Tibial nerve (tissue), 4 donors: ENCODE measurements around the gene G6PC2. TPM values are rescaled to one million over a fixed set of nuclear protein-coding genes. Genes with fewer than 3 reads are reported as not detected.

Source experiments
- DNase-seq, 2 donors: peaks; one replicate each; pipeline ENCODE4 v3.0.0-alpha.2; 2019; ENCODE audit warnings: low spot score in 2 of 2
- H3K27ac ChIP-seq, 4 donors: fragments of 200-600 bp; sonication (generic) in 3 of 4; one replicate each; pipeline ENCODE4 v1.5.1; 2017 to 2019; ENCODE audit warnings: mild to moderate bottlenecking in 1 of 4
- H3K27me3 ChIP-seq, 2 donors: fragments of 200-600 bp; sonication (generic) in 1 of 2; one replicate each; pipeline versions ENCODE4 v1.5.1 to v1.6.0; 2017 to 2019
- H3K36me3 ChIP-seq, 3 donors: fragments of 200-600 bp; sonication (generic); one replicate each; pipeline ENCODE4 v1.5.1; 2018 to 2019
- H3K4me1 ChIP-seq, 4 donors: fragments of 200-600 bp; sonication (generic) in 3 of 4; one replicate each; pipeline ENCODE4 v1.5.1; 2017 to 2019
- H3K4me3 ChIP-seq, 4 donors: fragments of 200-600 bp; sonication (generic) in 3 of 4; one replicate each; pipeline ENCODE4 v1.5.1; 2017 to 2019; ENCODE audit warnings: mild to moderate bottlenecking in 1 of 4, moderate library complexity in 1 of 4
- H3K9me3 ChIP-seq, 4 donors: fragments of 200-600 bp; sonication (generic) in 3 of 4; one replicate each; pipeline ENCODE4 v1.5.1; 2017 to 2019
- EP300 ChIP-seq, 2 donors: sonication (generic); formaldehyde crosslinking; IDR thresholded peaks; one replicate each; pipeline ENCODE4 v1.6.1; 2017; ENCODE audit warnings: antibody characterized with exemption in 2 of 2, mild to moderate bottlenecking in 1 of 2
- POLR2A ChIP-seq, 2 donors: fragments of 450-650 bp; IDR thresholded peaks; one replicate each; pipeline ENCODE4 v1.6.1; 2017; ENCODE audit warnings: antibody characterized with exemption in 2 of 2, mild to moderate bottlenecking in 2 of 2, moderate library complexity in 2 of 2
- WGBS, 2 donors: methylation state at CpG; one replicate each; pipeline ENCODE4 v1.1.5; 2018; 5-methylcytosine and 5-hydroxymethylcytosine counted together
- total RNA-seq, 4 donors: library from RNA; depleted of rRNA; stranded (reverse); fragments of >200 nt; gene quantifications; one replicate each; pipeline ENCODE4 v1.1.0, GENCODE V29; 2016
- TF ChIP-seq, protein P1 (sequence below), 5 experiments: fragments of 200-600 bp in 3 of 5; fragments of 450-650 bp in 2 of 5; sonication (generic) in 3 of 5; IDR thresholded peaks; one replicate each; pipeline ENCODE4 v1.5.1; 2016 to 2019; ENCODE audit warnings: antibody characterized with exemption in 5 of 5, mild to moderate bottlenecking in 3 of 5, moderate library complexity in 2 of 5

G6PC2 gene
- total RNA-seq, 4 donors from 2014 or later: not detected

DNA sequence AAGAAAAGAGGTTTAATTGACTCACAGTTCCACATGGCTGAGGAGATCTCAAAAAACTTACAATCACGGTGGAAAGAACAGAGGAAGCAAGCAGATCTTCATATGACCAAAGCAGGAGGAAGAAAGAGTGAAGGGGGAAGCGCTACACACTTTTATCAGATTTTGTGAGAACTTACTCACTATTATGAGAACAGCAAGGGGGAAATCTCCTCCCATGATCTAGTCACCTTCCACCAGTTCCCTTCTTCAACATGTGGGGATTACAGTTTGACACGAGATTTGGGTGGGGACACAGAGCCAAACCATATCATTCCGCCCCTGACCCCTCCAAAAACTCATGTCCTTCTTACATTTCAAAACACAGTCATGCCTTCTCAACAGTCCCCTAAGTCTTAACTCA, 54.2 kb downstream of the G6PC2 start:
- Histone ChIP-seq H3K36me3 (no peaks in the 10 kb centered on the region), H3K4me1 (no peaks in the 10 kb centered on the region), H3K9me3 (peaks cover 0 to 7% (median 0%) of the 10 kb centered on the region in 4 donors), H3K27ac (no peak overlapping the region), H3K27me3 (no peaks in the 10 kb centered on the region), H3K4me3 (no peak overlapping the region)
- WGBS, 2 donors: 89 to 92% methylated on average over 4 of the region's 4 CpGs
- DNase-seq: no peak
- TF ChIP-seq POLR2A (IDR thresholded peaks at IDR 0.05) (no peak), EP300 (IDR thresholded peaks at IDR 0.05) (no peak)
- TF ChIP-seq, protein P1, sequence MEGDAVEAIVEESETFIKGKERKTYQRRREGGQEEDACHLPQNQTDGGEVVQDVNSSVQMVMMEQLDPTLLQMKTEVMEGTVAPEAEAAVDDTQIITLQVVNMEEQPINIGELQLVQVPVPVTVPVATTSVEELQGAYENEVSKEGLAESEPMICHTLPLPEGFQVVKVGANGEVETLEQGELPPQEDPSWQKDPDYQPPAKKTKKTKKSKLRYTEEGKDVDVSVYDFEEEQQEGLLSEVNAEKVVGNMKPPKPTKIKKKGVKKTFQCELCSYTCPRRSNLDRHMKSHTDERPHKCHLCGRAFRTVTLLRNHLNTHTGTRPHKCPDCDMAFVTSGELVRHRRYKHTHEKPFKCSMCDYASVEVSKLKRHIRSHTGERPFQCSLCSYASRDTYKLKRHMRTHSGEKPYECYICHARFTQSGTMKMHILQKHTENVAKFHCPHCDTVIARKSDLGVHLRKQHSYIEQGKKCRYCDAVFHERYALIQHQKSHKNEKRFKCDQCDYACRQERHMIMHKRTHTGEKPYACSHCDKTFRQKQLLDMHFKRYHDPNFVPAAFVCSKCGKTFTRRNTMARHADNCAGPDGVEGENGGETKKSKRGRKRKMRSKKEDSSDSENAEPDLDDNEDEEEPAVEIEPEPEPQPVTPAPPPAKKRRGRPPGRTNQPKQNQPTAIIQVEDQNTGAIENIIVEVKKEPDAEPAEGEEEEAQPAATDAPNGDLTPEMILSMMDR (IDR thresholded peaks at IDR 0.05): no peak

DNA sequence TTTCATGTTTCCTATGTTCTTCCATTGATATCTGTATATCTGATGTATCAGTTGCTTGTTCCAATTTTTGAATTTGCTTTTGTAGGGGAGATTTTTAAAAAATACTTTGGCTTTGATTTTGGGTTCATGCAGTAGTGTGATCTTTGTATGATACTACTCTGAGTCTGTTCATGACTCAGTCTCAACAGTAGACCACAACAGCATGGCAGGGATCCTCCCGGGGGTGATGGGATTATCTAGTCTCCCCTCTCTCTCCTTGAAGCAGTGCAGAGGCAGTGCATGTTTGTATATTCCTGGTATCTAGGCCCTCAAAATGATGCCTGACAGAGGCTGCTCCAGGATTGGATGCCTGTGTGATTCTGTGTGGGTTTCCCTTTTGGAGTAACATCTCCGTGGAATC, 55.3 kb downstream of the G6PC2 start:
- Histone ChIP-seq H3K27ac (no peak overlapping the region), H3K27me3 (no peaks in the 10 kb centered on the region), H3K4me3 (no peak overlapping the region), H3K4me1 (no peaks in the 10 kb centered on the region), H3K9me3 (peaks cover 0 to 6% (median 0%) of the 10 kb centered on the region in 4 donors), H3K36me3 (no peaks in the 10 kb centered on the region)
- TF ChIP-seq EP300 (IDR thresholded peaks at IDR 0.05) (no peak), POLR2A (IDR thresholded peaks at IDR 0.05) (no peak)
- TF ChIP-seq, protein P1 (IDR thresholded peaks at IDR 0.05): no peak
- DNase-seq: no peak
- 92 to 95% methylated on average over 2 of the region's 2 CpGs for WGBS, 2 donors

Other genes with a start within 250 kb of the G6PC2 start
- 10 to 100 TPM in 3 of 4 donors, 1 to 10 TPM in 1; 6.3 to 42.4 (median 24.4) TPM for gene NOSTRIN, start 98.7 kb upstream of the G6PC2 start, total RNA-seq
- gene SPC25, start 10.9 kb upstream of the G6PC2 start, total RNA-seq: not detected
- under 1 TPM in 3 of 4 donors, not detected in 1; 0.30 to 0.63 (median 0.39) TPM for gene ABCB11, start 130.0 kb downstream of the G6PC2 start, total RNA-seq
- under 1 TPM in 3 of 4 donors, not detected in 1; 0.21 to 0.59 (median 0.22) TPM for gene DHRS9, start 168.3 kb downstream of the G6PC2 start, total RNA-seq